Naive B cell (primary cell): ENCODE data around the gene SCRG1. TPM values are rescaled to one million over a fixed set of nuclear protein-coding genes. Genes with fewer than 3 reads are reported as not detected.

Experiments
- ATAC-seq, 2 donors: fragments of 150-1000 bp; cut with Tn5 transposase; 2 replicates each; pipeline ENCODE4 v1.10.0; 2021; ENCODE audit warnings: low read depth in 2 of 2, mild to moderate bottlenecking in 2 of 2, moderate library complexity in 2 of 2
- DNase-seq: peaks from one replicate; pipeline ENCODE4 v3.0.0; 2022
- H3K27ac Mint-ChIP-seq, 6 donors: one replicate each; pipeline ENCODE4 v1.8.0; 2020 to 2022; ENCODE audit warnings: mild to moderate bottlenecking in 6 of 6, mixed read lengths in 6 of 6, moderate library complexity in 5 of 6, inconsistent platforms in 2 of 6
- H3K27me3 Mint-ChIP-seq, 3 donors: one replicate each; pipeline ENCODE4 v1.8.0; 2021 to 2022; ENCODE audit warnings: mixed read lengths in 3 of 3, mild to moderate bottlenecking in 1 of 3
- H3K36me3 Mint-ChIP-seq, 2 donors: one replicate each; pipeline ENCODE4 v1.8.0; 2020 to 2022; ENCODE audit warnings: mixed read lengths in 2 of 2, inconsistent platforms in 1 of 2, mild to moderate bottlenecking in 1 of 2
- H3K4me1 Mint-ChIP-seq, 3 donors: one replicate each; pipeline ENCODE4 v1.8.0; 2020 to 2022; ENCODE audit warnings: mixed read lengths in 3 of 3, inconsistent platforms in 1 of 3, mild to moderate bottlenecking in 1 of 3, moderate library complexity in 1 of 3
- H3K4me3 Mint-ChIP-seq, 8 donors: one replicate each; pipeline ENCODE4 v1.8.0; 2020 to 2022; ENCODE audit warnings: mild to moderate bottlenecking in 8 of 8, mixed read lengths in 8 of 8, moderate library complexity in 8 of 8, inconsistent platforms in 2 of 8
- H3K9me3 Mint-ChIP-seq, 7 donors: one replicate each; pipeline ENCODE4 v1.8.0; 2020 to 2022; ENCODE audit warnings: mixed read lengths in 7 of 7, mild to moderate bottlenecking in 5 of 7, inconsistent platforms in 2 of 7, moderate library complexity in 1 of 7
- polyA plus RNA-seq, 6 donors: library from polyadenylated mRNA; unstranded; fragments of 300-500 nt; fragmentation: Illumina TruSeq; gene quantifications; one replicate each; pipeline ENCODE4 v1.2.3, GENCODE V29; 2021; ENCODE audit warnings: low read depth in 6 of 6

SCRG1 gene
- polyA plus RNA-seq, 6 donors from 2014 or later = 0.09 TPM; not detected in 5

DNA sequence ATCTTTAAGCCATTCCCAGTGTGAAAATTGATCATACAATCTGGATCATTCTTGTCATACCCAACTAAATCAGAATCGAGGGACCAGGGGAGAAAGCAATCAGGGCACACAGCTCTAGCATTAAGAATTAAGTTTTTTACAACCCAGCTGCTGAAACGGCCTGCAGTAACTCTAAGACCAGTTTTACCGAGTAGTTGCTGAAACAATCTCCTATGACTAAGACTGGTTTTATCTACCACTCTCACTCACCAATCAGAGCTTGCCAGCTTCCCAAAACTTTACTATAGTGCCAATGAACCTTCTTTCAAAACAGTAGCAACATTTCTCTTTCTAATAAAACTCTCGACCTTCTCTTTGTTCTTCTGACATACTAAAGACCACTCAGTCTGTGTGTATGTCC, 31.0 kb downstream of the SCRG1 start:
- H3K27me3 Mint-ChIP-seq = no peaks in the 10 kb centered on the region
- peaks cover 14 to 19% (median 18%) of the 10 kb centered on the region in 3 donors for H3K4me1 Mint-ChIP-seq
- no peaks in the 10 kb centered on the region for H3K36me3 Mint-ChIP-seq
- DNase-seq = no peak
- peak overlapping the region in 2 of 8 donors; percentile 25 to 90 for H3K4me3 Mint-ChIP-seq
- no peaks in the 10 kb centered on the region for H3K9me3 Mint-ChIP-seq
- no peak overlapping the region for H3K27ac Mint-ChIP-seq
- no peak for ATAC-seq

DNA sequence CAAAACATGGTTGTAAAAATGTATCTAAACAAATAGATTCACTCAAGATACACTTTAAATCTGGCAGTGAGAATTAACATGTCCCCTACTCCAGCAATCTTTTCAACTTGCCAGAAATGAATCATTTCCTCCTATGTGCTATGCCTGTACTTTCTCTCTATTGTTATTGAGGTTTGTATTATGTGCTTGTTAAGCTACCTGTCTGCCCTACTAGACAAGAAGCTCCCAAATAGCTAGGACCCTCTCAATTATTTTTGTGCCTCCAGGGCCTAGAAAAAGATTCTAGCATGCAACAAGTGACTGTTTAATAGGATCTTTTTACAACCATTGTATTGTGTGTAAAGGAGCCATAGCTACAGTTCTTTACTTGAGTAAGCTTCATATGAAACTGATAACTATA, 31.6 kb downstream of the SCRG1 start:
- no peaks in the 10 kb centered on the region for H3K36me3 Mint-ChIP-seq
- H3K27me3 Mint-ChIP-seq = no peaks in the 10 kb centered on the region
- no peaks in the 10 kb centered on the region for H3K9me3 Mint-ChIP-seq
- no peak for ATAC-seq
- peak overlapping the region in 1 of 8 donors; percentile 90 for H3K4me3 Mint-ChIP-seq
- no peak for DNase-seq
- H3K4me1 Mint-ChIP-seq = peaks cover 14% of the 10 kb centered on the region in 3 donors
- H3K27ac Mint-ChIP-seq = no peak overlapping the region

GRCh38 chr4:173365359-173365996, 33.4 kb downstream of the SCRG1 start:
- ATAC-seq (no peak), DNase-seq (no peak)
- Mint-ChIP-seq H3K27ac (peak overlapping the region in 1 of 6 donors; percentile 57), H3K4me3 (peak overlapping the region in 1 of 8 donors; percentile 52), H3K4me1 (peaks cover 4 to 7% (median 6%) of the 10 kb centered on the region in 3 donors), H3K36me3 (no peaks in the 10 kb centered on the region), H3K27me3 (no peaks in the 10 kb centered on the region), H3K9me3 (no peaks in the 10 kb centered on the region)

- no peak for ATAC-seq
- Mint-ChIP-seq H3K36me3 (no peaks in the 10 kb centered on the region), H3K9me3 (peaks cover 0 to 1% (median 0%) of the 10 kb centered on the region in 7 donors), H3K4me3 (no peak overlapping the region), H3K4me1 (no peaks in the 10 kb centered on the region), H3K27me3 (no peaks in the 10 kb centered on the region), H3K27ac (no peak overlapping the region)
- no peak for DNase-seq
Observed at GRCh38 chr4:173362666-173363065, 36.2 kb downstream of the SCRG1 start.

GRCh38 chr4:173360587-173361221, 38.2 kb downstream of the SCRG1 start:
- Mint-ChIP-seq H3K27me3 (no peaks in the 10 kb centered on the region), H3K27ac (no peak overlapping the region), H3K4me3 (no peak overlapping the region), H3K9me3 (peaks cover 0 to 1% (median 0%) of the 10 kb centered on the region in 7 donors), H3K4me1 (no peaks in the 10 kb centered on the region), H3K36me3 (no peaks in the 10 kb centered on the region)
- no peak for ATAC-seq
- DNase-seq = no peak

- DNase-seq = no peak
- Mint-ChIP-seq H3K36me3 (no peaks in the 10 kb centered on the region), H3K27me3 (no peaks in the 10 kb centered on the region), H3K9me3 (peaks cover 0 to 1% (median 0%) of the 10 kb centered on the region in 7 donors), H3K4me1 (no peaks in the 10 kb centered on the region), H3K27ac (no peak overlapping the region), H3K4me3 (no peak overlapping the region)
- ATAC-seq = no peak
Observed at GRCh38 chr4:173357939-173358338, 41.0 kb downstream of the SCRG1 start.

DNA sequence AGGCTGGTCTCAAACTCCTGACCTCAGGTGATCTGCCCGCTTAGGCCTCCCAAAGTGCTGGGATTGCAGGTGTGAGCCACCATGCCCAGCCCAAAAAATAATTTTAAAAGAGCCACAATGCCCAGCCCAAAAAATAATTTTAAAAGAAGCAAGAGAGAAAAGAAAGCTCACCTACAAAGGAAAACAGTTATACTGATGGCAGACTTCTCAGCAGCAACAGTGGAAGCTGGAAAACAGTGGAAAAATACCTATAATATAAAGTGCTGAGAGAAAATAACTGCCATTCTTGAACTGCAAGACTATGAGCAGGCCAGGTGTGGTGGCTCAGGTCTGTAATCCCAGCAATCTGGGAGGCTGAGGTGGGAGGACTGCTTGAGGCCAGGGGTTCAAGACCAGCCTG, 51.4 kb downstream of the SCRG1 start:
- Mint-ChIP-seq H3K36me3 (no peaks in the 10 kb centered on the region), H3K27ac (no peak overlapping the region), H3K9me3 (peaks cover 0 to 2% (median 0%) of the 10 kb centered on the region in 7 donors), H3K27me3 (no peaks in the 10 kb centered on the region), H3K4me1 (peaks cover 6 to 11% (median 7%) of the 10 kb centered on the region in 3 donors), H3K4me3 (no peak overlapping the region)
- ATAC-seq (no peak), DNase-seq (no peak)

GRCh38 chr4:173346074-173346473, 52.8 kb downstream of the SCRG1 start:
- ATAC-seq (no peak), DNase-seq (no peak)
- no peaks in the 10 kb centered on the region for H3K36me3 Mint-ChIP-seq
- H3K4me3 Mint-ChIP-seq = no peak overlapping the region
- H3K4me1 Mint-ChIP-seq = peaks cover 6 to 11% (median 7%) of the 10 kb centered on the region in 3 donors
- no peaks in the 10 kb centered on the region for H3K27me3 Mint-ChIP-seq
- H3K27ac Mint-ChIP-seq = peak overlapping the region in 1 of 6 donors; percentile 61
- H3K9me3 Mint-ChIP-seq = peaks cover 0 to 2% (median 0%) of the 10 kb centered on the region in 7 donors

DNA sequence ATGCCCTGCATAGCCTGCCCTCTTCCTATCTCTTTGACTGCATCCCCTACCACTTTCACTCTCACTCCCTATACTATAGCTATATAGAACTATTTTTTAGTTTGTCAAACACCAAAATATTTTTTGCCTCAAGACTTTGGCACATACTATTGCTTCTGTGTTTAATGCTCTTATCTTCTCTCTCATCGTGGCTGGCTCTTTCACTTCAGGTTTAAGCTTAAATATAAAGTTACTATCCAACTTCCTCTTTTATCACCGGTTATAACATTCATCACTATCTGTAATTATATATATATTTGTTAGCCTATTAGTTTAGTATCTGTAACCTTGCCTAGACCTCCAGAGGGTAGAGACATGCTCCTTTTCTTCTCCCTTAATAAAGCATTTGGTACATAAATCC, 53.3 kb downstream of the SCRG1 start:
- Mint-ChIP-seq H3K9me3 (peaks cover 0 to 2% (median 0%) of the 10 kb centered on the region in 7 donors), H3K36me3 (no peaks in the 10 kb centered on the region), H3K4me1 (peaks cover 6 to 11% (median 7%) of the 10 kb centered on the region in 3 donors), H3K4me3 (peak overlapping the region in 3 of 8 donors; percentile 15 to 67 (median 23)), H3K27me3 (no peaks in the 10 kb centered on the region), H3K27ac (no peak overlapping the region)
- no peak for DNase-seq
- peak in 1 of 2 donors; percentile 43 for ATAC-seq

- ATAC-seq (no peak), DNase-seq (no peak)
- H3K27ac Mint-ChIP-seq = no peak overlapping the region
- H3K4me3 Mint-ChIP-seq = no peak overlapping the region
- no peaks in the 10 kb centered on the region for H3K36me3 Mint-ChIP-seq
- peaks cover 0 to 2% (median 0%) of the 10 kb centered on the region in 7 donors for H3K9me3 Mint-ChIP-seq
- H3K27me3 Mint-ChIP-seq = no peaks in the 10 kb centered on the region
- peaks cover 6 to 11% (median 7%) of the 10 kb centered on the region in 3 donors for H3K4me1 Mint-ChIP-seq
Observed at GRCh38 chr4:173343832-173344397, 55.0 kb downstream of the SCRG1 start.

DNA sequence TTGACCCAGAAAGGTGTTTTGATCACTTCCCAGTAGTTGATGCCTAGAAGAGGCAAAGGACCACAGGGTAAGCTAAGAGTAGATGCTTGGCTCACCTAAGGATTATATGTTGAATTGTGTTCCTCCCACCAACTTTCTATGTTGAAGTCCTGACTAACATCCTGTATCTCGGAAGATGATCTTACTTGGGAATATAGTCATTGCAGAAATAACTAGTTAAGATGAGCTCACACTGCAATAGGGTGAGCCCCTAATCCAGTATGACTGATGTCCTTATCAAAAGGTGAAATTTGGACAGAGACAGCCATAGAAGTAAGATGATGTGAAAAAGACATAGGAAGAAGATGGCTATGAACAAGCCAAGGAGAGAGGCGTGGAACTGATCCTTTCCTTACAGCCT, 61.5 kb downstream of the SCRG1 start:
- no peak for DNase-seq
- Mint-ChIP-seq H3K27me3 (peaks cover 0 to 6% (median 0%) of the 10 kb centered on the region in 3 donors), H3K4me3 (peak overlapping the region in 1 of 8 donors; percentile 62), H3K9me3 (no peaks in the 10 kb centered on the region), H3K27ac (no peak overlapping the region), H3K4me1 (peaks cover 15 to 19% (median 19%) of the 10 kb centered on the region in 3 donors), H3K36me3 (peaks cover 0 to 8% of the 10 kb centered on the region in 2 donors)
- ATAC-seq = no peak

DNA sequence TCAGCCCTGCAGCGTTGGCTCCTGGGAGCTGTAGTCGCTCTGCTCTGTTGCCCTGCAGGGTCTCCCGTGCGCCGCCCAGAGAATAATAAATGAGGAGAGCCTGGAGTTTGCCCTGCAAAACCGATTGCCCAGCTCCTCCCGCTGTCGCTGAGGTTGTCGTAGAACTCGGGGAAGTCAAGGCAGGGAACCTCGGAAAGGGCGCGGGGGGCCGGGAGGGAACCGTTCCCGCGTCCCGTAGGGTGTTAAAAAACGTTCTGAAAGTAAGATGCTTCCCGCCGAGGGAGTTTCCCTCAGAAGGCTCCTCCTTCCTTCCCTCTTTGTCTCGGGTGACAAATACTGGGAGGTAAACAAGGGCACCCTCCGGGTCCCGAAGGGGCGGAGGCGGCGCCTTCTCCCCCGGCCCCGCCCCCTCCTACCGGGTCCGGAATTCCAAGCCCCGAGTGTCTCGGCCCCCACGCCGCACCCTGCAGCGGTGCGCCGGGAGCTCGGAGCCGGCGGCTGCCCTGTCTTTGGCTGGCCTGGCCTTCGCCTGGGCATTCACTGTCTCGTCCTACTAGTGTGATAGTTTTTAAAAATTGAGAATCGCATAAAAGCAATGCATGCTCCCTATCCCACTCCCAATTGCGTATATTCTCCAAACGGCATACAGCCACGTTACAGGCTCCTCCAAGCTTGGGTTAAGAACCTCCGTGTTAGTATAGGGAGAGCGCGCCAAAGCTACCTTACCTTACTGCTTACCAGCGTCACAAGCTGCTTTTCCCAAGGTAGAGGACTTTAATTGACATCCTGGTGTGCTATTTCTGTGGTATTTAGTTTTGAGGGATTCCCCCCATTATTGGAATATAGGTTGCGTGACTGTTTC, 63.8 kb downstream of the SCRG1 start:
- no peaks in the 10 kb centered on the region for H3K9me3 Mint-ChIP-seq
- ATAC-seq (no peak), DNase-seq (no peak)
- peak overlapping the region; percentile 63 to 99 (median 90) for H3K27ac Mint-ChIP-seq
- H3K36me3 Mint-ChIP-seq = peaks cover 4 to 15% of the 10 kb centered on the region in 2 donors
- peak overlapping the region; percentile 91 to 100 (median 98) for H3K4me3 Mint-ChIP-seq
- H3K4me1 Mint-ChIP-seq = peaks cover 16 to 26% (median 24%) of the 10 kb centered on the region in 3 donors
- peaks cover 0 to 6% (median 0%) of the 10 kb centered on the region in 3 donors for H3K27me3 Mint-ChIP-seq
